Hepatocyte (in vitro differentiated cells): Measurements from ENCODE around the gene FNDC3B.

Experiments used
- EZH2phosphoT487 ChIP-seq: fragments of 200-600 bp; sonication (generic); IDR thresholded peaks from one replicate; pipeline ENCODE4 v1.6.1; 2018; ENCODE audit warnings: antibody characterized with exemption, mild to moderate bottlenecking, low read depth, moderate library complexity; ENCODE audit not compliant: unreplicated experiment, severe bottlenecking
- TF ChIP-seq, protein P1 (sequence below): fragments of 200-600 bp; sonication (generic); IDR thresholded peaks from 2 replicates; pipeline ENCODE4 v1.5.1; 2016; ENCODE audit warnings: antibody characterized with exemption, mild to moderate bottlenecking; ENCODE audit not compliant: poor library complexity

DNA sequence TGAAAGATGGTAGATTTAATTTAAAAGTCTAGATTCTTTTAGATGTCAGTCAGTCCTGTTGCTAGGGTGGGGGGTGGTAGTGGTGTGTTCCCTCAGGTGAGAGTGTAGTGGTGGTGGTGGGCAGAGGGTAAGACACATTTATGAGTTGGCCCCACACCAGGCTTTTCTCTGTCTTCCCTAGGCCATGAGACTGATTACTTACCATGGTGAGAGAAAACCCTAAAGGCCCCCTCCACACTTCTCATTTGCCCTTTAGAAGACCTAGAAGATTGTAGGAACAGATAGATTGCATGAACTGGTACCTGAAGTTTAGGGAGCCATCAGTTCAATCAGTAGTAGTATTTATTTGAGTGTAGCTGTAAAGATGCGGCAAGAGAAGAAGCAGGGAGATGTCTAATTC is 20.9 kb downstream of the FNDC3B start:
- TF ChIP-seq EZH2phosphoT487: no peak
- TF ChIP-seq, protein P1, sequence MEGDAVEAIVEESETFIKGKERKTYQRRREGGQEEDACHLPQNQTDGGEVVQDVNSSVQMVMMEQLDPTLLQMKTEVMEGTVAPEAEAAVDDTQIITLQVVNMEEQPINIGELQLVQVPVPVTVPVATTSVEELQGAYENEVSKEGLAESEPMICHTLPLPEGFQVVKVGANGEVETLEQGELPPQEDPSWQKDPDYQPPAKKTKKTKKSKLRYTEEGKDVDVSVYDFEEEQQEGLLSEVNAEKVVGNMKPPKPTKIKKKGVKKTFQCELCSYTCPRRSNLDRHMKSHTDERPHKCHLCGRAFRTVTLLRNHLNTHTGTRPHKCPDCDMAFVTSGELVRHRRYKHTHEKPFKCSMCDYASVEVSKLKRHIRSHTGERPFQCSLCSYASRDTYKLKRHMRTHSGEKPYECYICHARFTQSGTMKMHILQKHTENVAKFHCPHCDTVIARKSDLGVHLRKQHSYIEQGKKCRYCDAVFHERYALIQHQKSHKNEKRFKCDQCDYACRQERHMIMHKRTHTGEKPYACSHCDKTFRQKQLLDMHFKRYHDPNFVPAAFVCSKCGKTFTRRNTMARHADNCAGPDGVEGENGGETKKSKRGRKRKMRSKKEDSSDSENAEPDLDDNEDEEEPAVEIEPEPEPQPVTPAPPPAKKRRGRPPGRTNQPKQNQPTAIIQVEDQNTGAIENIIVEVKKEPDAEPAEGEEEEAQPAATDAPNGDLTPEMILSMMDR: no peak
